NCI-H2227 treated with DMSO at 0.1 percent for 48 hours (cell line): ENCODE measurements around the gene TENT4A.

Source experiments
- DNase-seq: peaks from one replicate; lab custom pipeline; 2025; lab: John Stamatoyannopoulos, UW

Gene TENT4A

DNA sequence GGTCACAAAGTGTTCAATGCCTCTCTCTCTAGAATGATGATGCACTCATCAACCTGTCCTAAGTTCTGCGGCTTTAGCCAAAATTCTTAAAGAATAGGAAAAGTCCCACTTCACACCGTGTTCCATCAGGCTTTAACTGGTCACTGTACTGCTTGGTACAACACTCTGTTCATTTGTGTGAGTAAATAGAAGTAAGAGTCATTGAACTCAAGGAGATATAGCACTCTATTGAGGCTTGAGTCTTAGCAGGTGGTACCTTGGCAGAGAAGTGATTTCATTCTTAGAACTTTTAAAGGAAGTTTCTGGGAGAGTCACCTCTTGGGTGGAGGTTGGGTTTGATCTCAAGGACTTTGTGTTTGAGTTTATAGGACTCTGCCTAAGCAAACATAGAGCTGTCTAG lies 92.6 kb downstream of the TENT4A start:
- DNase-seq: no peak
